Vagina (tissue), 2 donors: ENCODE data around the gene AGBL4. TPM values are rescaled to one million over a fixed set of nuclear protein-coding genes. Genes with fewer than 3 reads are reported as not detected.
"Not testable (repeated sequence)": the region's sequence is repeated elsewhere in the genome, so short reads cannot be mapped to it uniquely, and the experiment has no call there.

ENCODE experiments used
- DNase-seq, 2 donors: peaks; one replicate each; pipeline ENCODE4 v3.0.0-alpha.2; 2017; ENCODE audit errors: extremely low spot score in 2 of 2
- H3K27ac ChIP-seq: fragments of 200-600 bp; sonication (generic); one replicate; pipeline ENCODE4 v1.5.1; 2019
- H3K27me3 ChIP-seq: fragments of 200-600 bp; sonication (generic); one replicate; pipeline ENCODE4 v1.5.1; 2019
- H3K36me3 ChIP-seq, 2 donors: fragments of 200-600 bp; sonication (generic); one replicate each; pipeline ENCODE4 v1.5.1; 2017 to 2019
- H3K4me1 ChIP-seq: fragments of 200-600 bp; sonication (generic); one replicate; pipeline ENCODE4 v1.5.1; 2019
- H3K4me3 ChIP-seq, 2 donors: fragments of 200-600 bp; sonication (generic); 1 replicate in 1 of 2; 2 replicates in 1 of 2; pipeline ENCODE4 v1.5.1; 2016 to 2019
- H3K9me3 ChIP-seq: fragments of 200-600 bp; sonication (generic); one replicate; pipeline ENCODE4 v1.5.1; 2019
- POLR2A ChIP-seq, 2 donors: fragments of 450-650 bp; IDR thresholded peaks; one replicate each; pipeline ENCODE4 v1.6.1; 2017; ENCODE audit warnings: antibody characterized with exemption in 2 of 2, mild to moderate bottlenecking in 2 of 2, moderate library complexity in 2 of 2
- POLR2AphosphoS5 ChIP-seq, 2 donors: sonication (generic); formaldehyde crosslinking; IDR thresholded peaks; one replicate each; pipeline ENCODE4 v1.9.0; 2017; ENCODE audit warnings: antibody characterized with exemption in 2 of 2, mild to moderate bottlenecking in 2 of 2, low read depth in 1 of 2; ENCODE audit not compliant: insufficient read depth in 1 of 2
- intact Hi-C: fragments of 100-400 bp; cut with DNase I; formaldehyde crosslinking; loops from one replicate; pipeline ENCODE4 v1.15.1; 2023
- total RNA-seq: library from RNA; depleted of rRNA; stranded (reverse); fragments of >200 nt; gene quantifications from one replicate; pipeline ENCODE4 v1.2.3, GENCODE V29; 2016
- TF ChIP-seq, protein P1 (sequence below), 3 experiments: fragments of 450-650 bp in 2 of 3; fragments of 200-600 bp in 1 of 3; sonication (generic) in 1 of 3; IDR thresholded peaks; one replicate each; pipeline ENCODE4 v1.5.1; 2017 to 2019; ENCODE audit warnings: antibody characterized with exemption in 3 of 3, mild to moderate bottlenecking in 2 of 3, moderate library complexity in 2 of 3

The AGBL4 gene
- total RNA-seq, 1 donor from 2014 or later, result not detected

DNA sequence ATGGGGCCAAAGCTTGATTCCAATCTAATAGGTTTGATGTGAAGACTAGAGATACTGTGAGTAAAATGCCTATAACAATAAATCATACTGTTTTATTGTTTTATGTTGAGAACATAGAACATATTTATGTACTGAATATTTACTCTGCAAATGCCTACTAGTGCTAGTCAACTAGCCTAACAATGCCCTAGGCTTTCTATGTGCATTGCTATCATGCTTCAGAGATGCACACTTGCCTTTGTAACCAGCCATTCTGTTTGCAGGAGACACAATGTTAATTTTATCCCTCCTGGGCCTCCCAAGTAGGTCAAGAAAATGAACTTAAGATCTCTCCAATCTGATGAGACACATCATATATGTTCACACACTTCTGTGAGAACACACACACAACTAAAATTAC lies 716.3 kb downstream of the AGBL4 start:
- no peaks in the 10 kb centered on the region for H3K4me1 ChIP-seq
- no peaks in the 10 kb centered on the region for H3K9me3 ChIP-seq
- no peaks in the 10 kb centered on the region for H3K36me3 ChIP-seq
- intact Hi-C loops, result no loop called here
- TF ChIP-seq POLR2A (IDR thresholded peaks at IDR 0.05), result no peak
- TF ChIP-seq POLR2AphosphoS5 (IDR thresholded peaks at IDR 0.05; ENCODE audit: insufficient read depth in 1 of 2, low read depth in 1 of 2), result no peak
- TF ChIP-seq, protein P1, sequence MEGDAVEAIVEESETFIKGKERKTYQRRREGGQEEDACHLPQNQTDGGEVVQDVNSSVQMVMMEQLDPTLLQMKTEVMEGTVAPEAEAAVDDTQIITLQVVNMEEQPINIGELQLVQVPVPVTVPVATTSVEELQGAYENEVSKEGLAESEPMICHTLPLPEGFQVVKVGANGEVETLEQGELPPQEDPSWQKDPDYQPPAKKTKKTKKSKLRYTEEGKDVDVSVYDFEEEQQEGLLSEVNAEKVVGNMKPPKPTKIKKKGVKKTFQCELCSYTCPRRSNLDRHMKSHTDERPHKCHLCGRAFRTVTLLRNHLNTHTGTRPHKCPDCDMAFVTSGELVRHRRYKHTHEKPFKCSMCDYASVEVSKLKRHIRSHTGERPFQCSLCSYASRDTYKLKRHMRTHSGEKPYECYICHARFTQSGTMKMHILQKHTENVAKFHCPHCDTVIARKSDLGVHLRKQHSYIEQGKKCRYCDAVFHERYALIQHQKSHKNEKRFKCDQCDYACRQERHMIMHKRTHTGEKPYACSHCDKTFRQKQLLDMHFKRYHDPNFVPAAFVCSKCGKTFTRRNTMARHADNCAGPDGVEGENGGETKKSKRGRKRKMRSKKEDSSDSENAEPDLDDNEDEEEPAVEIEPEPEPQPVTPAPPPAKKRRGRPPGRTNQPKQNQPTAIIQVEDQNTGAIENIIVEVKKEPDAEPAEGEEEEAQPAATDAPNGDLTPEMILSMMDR (IDR thresholded peaks at IDR 0.05), result no peak
- H3K27ac ChIP-seq, result no peak overlapping the region
- H3K4me3 ChIP-seq, result no peak overlapping the region
- DNase-seq, result no peak
- no peaks in the 10 kb centered on the region for H3K27me3 ChIP-seq

DNA sequence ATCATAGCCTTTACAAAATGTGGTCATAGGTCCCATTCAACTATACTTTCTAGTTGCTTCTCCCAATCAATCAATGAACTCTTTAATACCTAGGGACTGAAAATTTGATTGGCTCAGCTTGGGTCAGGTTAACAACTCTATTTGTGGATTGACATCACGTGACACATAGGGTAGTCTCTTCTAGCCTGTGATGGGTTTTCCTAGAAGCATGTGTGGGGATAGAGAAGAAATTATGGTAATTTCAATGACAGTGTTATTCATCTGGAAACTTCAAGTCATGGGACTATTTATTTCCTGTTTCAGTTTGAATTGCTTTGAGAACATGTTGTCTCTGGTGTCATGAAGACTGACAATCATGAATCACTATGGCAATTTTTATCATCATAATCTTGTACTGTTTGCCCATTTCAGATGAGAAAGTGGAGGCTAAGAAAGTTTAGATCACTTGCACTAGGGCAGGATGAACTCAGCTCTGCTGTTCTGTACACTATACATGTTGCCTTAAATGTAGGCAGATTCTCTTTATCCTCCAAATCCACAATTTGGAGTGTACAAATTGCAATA lies 717.2 kb downstream of the AGBL4 start:
- intact Hi-C loops, result no loop called here
- H3K27me3 ChIP-seq, result no peaks in the 10 kb centered on the region
- H3K4me1 ChIP-seq, result no peaks in the 10 kb centered on the region
- DNase-seq, result no peak
- no peaks in the 10 kb centered on the region for H3K36me3 ChIP-seq
- H3K4me3 ChIP-seq, result no peak overlapping the region
- TF ChIP-seq POLR2A (IDR thresholded peaks at IDR 0.05) (no peak), POLR2AphosphoS5 (IDR thresholded peaks at IDR 0.05; ENCODE audit: insufficient read depth in 1 of 2, low read depth in 1 of 2) (no peak)
- TF ChIP-seq, protein P1 (IDR thresholded peaks at IDR 0.05), result no peak
- H3K9me3 ChIP-seq, result no peaks in the 10 kb centered on the region
- no peak overlapping the region for H3K27ac ChIP-seq

DNA sequence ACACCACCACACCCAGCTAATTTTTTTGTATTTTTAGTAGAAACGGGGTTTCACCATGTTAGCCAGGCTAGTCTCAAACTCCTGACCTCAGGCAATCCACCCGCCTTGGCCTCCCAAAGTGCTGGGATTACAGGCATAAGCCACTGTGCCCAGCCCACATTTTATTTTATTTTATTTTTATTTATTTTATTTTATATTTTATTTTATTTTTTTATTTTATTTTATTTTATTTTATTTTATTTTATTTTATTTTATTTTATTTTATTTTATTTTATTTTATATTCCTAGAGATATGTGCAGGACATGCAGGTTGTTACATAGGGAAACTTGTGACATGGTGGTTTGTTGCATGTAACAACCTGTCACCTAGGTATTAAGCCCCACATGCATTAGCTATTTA lies 721.4 kb downstream of the AGBL4 start:
- intact Hi-C loops, H3K36me3 ChIP-seq: not testable (repeated sequence)

DNA sequence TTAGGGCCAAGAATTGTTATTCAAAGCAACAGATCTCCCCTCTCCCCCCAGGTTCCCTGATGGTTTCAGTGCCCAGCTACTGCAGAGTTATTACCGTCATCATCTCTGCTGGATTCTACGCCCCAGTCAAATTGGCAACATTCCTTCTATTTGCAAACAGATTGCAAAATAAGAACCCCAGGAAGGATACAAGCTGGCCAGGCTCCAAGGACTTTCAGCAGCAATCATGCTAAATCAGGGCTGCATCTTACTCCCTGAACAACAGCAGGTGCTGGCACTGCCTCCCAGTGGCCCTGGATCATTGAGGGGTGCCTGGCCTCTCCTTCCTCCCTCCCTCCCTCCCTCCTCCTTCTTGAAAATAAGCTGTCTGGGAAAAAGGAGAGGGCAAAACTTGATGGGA lies 725.5 kb downstream of the AGBL4 start:
- Histone ChIP-seq H3K4me1 (no peaks in the 10 kb centered on the region), H3K36me3 (no peaks in the 10 kb centered on the region), H3K9me3 (no peaks in the 10 kb centered on the region), H3K27ac (no peak overlapping the region), H3K4me3 (no peak overlapping the region), H3K27me3 (no peaks in the 10 kb centered on the region)
- TF ChIP-seq, protein P1 (IDR thresholded peaks at IDR 0.05), result no peak
- no peak for TF ChIP-seq POLR2AphosphoS5 (IDR thresholded peaks at IDR 0.05; ENCODE audit: insufficient read depth in 1 of 2, low read depth in 1 of 2)
- no peak for TF ChIP-seq POLR2A (IDR thresholded peaks at IDR 0.05)
- DNase-seq, result no peak
- intact Hi-C loops, result no loop called here

More for the DNA sequence above, 721.4 kb downstream of the AGBL4 start:
- H3K27ac ChIP-seq, H3K4me3 ChIP-seq, DNase-seq, H3K9me3 ChIP-seq, H3K27me3 ChIP-seq, H3K4me1 ChIP-seq: not testable (repeated sequence)

DNA sequence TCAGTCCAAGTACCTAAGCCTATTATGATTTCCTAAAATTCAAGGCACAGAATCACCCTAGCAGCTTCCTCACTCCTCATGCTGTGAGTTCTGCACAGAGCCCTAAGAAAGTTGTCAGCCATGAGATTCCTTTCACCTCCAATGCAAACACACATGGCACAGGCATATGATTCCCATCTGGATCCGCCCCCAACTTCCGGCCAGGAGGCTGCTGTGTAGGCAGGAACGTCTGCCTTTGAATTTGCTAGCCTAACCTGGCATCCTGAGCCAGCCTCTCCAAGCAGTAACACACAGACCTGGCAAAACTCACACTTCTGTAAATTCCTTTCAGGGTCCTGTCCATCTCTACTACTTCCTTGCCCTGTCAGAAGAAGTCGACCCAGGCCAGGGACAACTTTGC lies 726.0 kb downstream of the AGBL4 start:
- Histone ChIP-seq H3K36me3 (no peaks in the 10 kb centered on the region), H3K4me3 (no peak overlapping the region), H3K27me3 (no peaks in the 10 kb centered on the region), H3K27ac (no peak overlapping the region), H3K4me1 (no peaks in the 10 kb centered on the region), H3K9me3 (no peaks in the 10 kb centered on the region)
- TF ChIP-seq POLR2AphosphoS5 (IDR thresholded peaks at IDR 0.05; ENCODE audit: insufficient read depth in 1 of 2, low read depth in 1 of 2), result no peak
- no peak for TF ChIP-seq POLR2A (IDR thresholded peaks at IDR 0.05)
- TF ChIP-seq, protein P1 (IDR thresholded peaks at IDR 0.05), result no peak
- intact Hi-C loops, result no loop called here
- DNase-seq, result no peak
